Skin of body (tissue), 2 donors: ENCODE data around the gene LY6G6D. TPM values are rescaled to one million over a fixed set of nuclear protein-coding genes. Genes with fewer than 3 reads are reported as not detected.
A peak's percentile ranks its signal among the peaks of the same experiment; 100 is the strongest.

ENCODE experiments used
- DNase-seq: peaks from one replicate; lab custom pipeline; 2025; lab: John Stamatoyannopoulos, UW
- total RNA-seq: library from RNA; depleted of rRNA; stranded (reverse); fragments of >200 nt; gene quantifications from one replicate; pipeline ENCODE4 v1.2.3, GENCODE V29; 2014

Gene LY6G6D
- 10.3 TPM for total RNA-seq

- no peak for DNase-seq
Measured at GRCh38 chr6:31715022-31715958, at the start of gene LY6G6D. LY6G6D (plus strand) TSS chr6:31715348; CDS start chr6:31715356, 8 bp downstream.

- DNase-seq = peak; percentile 99
Measured at GRCh38 chr6:31665501-31666336, 49.4 kb upstream of the LY6G6D start, which contains the start of gene CSNK2B. CSNK2B (plus strand) TSS chr6:31666080; CDS start chr6:31666832, 752 bp downstream.

- DNase-seq = no peak
Measured at GRCh38 chr6:31666337-31666965, 48.7 kb upstream of the LY6G6D start.

GRCh38 chr6:31669676-31670075 is 45.5 kb upstream of the LY6G6D start, which contains the start of gene LY6G5B:
LY6G5B (plus strand) TSS chr6:31669976; CDS start chr6:31670951, 975 bp downstream.
- DNase-seq = no peak

GRCh38 chr6:31676322-31676903 is 38.7 kb upstream of the LY6G6D start:
- DNase-seq = no peak

- no peak for DNase-seq
Measured at GRCh38 chr6:31676904-31677303, 38.2 kb upstream of the LY6G6D start.

DNA sequence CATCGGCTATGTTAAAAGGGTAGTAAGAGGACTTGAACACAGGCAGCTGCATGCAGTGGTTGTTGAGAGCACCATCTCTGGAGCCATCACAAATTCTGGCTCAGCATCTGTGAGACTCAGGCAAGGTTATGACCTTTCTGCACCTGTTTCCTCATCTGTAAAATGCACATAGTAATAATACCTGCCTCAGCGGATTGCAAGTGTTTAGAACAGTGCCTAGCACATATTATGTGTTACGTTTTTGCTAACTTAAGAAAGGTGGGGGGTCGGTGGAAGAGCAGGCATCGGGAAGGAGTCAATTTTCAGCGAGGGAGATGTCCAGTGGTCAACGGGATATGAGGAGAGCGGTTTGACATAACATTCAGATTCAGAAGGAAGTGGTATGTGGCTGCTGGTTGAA is 37.2 kb upstream of the LY6G6D start:
- no peak for DNase-seq

- DNase-seq = peak; percentile 82
Measured at GRCh38 chr6:31680226-31681134, 34.7 kb upstream of the LY6G6D start, which contains the start of gene LY6G5C. LY6G5C (minus strand) TSS chr6:31681067; CDS start chr6:31680373, 694 bp downstream.

- no peak for DNase-seq
Measured at GRCh38 chr6:31681135-31681671, 33.9 kb upstream of the LY6G6D start.

DNA sequence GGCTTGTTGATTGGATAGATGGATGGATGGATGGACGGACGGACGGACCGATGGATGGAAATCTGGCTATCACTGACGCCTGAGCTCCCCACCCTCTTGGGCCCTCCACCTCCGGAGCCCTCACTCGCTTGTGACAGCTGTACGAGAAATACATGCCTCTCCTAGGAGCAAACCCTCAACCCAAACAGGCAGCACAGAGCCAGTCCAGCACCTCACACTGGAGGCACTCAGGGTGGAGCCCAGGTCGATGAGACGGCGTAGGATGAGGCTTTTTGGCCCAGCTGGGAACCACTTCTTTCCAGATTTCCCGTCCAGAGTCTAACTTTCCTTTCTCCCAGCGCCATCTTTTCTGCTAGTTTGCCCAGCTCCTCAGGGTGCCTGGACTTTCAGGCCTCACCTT is 31.6 kb upstream of the LY6G6D start:
- DNase-seq = no peak

DNA sequence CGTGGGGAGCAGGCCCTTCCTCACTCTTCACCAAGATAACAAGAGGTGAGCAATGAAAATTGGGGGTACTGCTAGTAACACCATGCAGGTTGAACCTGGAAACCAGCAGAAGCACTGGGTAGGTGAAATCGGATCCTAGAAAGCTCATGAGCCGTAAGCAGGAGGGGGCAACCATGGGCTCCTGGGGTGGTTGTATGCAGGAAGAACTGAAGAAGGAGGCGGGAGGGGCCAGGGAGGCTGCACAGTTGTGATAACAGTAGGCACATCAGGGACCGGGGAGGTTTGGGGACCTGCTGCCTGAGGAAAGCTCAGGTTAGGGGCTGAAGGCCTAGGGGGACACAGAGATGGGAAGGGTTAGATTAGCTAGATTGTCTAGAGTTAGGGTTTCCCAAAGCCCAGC is 28.7 kb upstream of the LY6G6D start:
- no peak for DNase-seq

GRCh38 chr6:31687321-31687720 is 27.8 kb upstream of the LY6G6D start:
- no peak for DNase-seq

DNA sequence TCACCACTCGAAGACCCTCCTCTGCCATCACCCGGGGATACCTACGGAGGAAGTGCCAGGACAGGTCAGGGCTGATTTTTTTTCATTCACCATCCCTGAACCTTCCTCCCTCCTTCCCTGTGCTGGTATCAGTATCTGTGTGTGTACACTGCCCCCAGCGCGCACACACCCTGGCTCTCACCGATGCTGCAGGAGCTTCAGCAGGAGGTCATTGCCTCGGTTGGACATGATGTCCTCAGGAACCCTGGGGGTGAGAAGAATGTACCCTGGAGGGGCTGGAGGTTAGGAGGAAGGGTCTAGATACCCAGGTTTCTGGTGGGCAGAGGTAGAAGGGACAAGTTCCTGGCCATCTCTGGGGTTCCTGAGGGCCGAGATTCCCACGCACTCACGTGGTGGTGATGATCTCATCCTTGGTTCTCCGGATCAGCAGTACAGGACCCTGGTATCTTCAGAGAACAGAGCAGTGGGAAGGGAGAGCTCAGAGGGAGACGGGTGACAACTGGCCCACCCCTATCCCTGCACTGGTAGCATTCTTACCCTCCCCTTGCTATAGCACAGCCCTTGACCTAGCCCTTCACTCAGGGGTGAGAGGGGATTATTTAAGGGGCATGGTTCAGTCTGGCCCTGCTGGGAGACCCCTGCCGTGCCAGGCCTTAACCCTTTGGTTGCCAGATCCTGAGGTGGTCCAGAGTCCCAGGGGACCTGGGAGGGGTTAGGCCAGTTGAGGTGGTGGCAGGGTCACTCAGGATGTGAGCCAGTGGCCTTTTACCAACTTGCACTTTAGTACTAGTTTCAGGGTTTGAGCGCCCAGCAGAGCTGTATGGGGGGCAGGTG is 27.1 kb upstream of the LY6G6D start:
- no peak for DNase-seq

- DNase-seq = no peak
Measured at GRCh38 chr6:31689249-31690110, 25.7 kb upstream of the LY6G6D start.

DNA sequence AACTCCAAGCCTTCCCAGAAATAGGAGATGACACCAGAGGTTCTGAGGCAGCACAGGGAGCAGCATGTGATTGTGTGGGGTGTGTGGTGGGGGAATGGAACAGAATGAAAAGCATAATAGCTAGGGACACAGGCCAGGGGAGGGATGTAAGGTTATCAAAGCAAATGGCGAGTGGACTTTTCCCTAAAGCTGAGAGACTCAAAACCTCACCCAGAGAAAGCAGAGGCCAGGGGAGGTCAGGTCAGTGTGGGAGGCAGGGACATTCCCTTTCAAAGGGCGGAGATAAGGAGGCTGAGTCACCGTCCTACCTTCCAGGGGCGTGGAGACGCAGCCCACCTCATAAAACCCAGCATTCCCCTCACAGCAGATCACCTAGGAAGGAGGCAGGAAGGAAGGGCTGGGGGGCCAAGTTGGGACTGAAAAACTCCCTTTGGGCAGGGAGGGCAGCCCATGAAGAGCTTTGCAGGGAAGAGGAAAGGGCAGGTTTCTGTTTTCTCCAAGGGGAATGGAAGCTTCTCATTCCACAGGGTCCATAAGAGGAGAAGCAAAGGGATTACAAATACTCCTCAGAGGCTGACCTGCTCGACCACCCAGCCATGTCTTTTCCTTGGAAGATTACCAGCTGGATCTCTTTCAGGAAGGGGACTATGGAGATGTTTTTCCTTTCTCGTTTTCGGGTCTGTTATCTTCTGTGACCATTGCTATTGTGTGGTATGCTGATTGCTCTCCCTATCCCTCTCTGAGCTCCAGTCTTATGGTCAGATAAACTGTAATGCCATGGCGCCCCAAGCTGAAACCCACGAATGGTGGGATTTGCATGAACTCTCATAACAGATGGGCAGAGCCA is 24.7 kb upstream of the LY6G6D start:
- DNase-seq = no peak

GRCh38 chr6:31691078-31691463 is 24.1 kb upstream of the LY6G6D start:
- no peak for DNase-seq

GRCh38 chr6:31691564-31692108 is 23.5 kb upstream of the LY6G6D start:
- no peak for DNase-seq
